HG03039 (cell line): ENCODE measurements around the gene PRTN3.

ENCODE experiments used
- ATAC-seq: cut with Tn5 transposase; IDR thresholded peaks from one replicate; pipeline ENCODE4 v1.9.1; 2021; ENCODE audit warnings: mild to moderate bottlenecking, moderate library complexity; ENCODE audit not compliant: unreplicated experiment

Gene PRTN3

GRCh38 chr19:896434-896833 lies 55.6 kb downstream of the PRTN3 start:
- no peak for ATAC-seq

- ATAC-seq = no peak
Observed at GRCh38 chr19:896999-897398, 56.2 kb downstream of the PRTN3 start.

- ATAC-seq = no peak
Observed at GRCh38 chr19:897442-898039, 56.7 kb downstream of the PRTN3 start.
